H1 (cell line): ENCODE results near the gene LSM10.

ENCODE experiments used
- BCL11A ChIP-seq, 2 experiments: IDR thresholded peaks; one replicate each; pipeline ENCODE4 v1.6.1; 2011; ENCODE audit warnings: low read depth in 2 of 2, low read length in 2 of 2, mild to moderate bottlenecking in 2 of 2
- EP300 ChIP-seq, 2 experiments: IDR thresholded peaks; 1 replicate in 1 of 2; 2 replicates in 1 of 2; pipeline ENCODE4 v1.6.1; 2011 to 2012; ENCODE audit warnings: low read depth in 2 of 2, low read length in 2 of 2, mild to moderate bottlenecking in 2 of 2, borderline replicate concordance in 1 of 2, inconsistent platforms in 1 of 2, moderate library complexity in 1 of 2
- EZH2 ChIP-seq: fragments of 200-600 bp; sonication (generic); IDR thresholded peaks from 2 replicates; pipeline ENCODE4 v1.7.1; 2012; ENCODE audit warnings: low read depth, mild to moderate bottlenecking, moderate library complexity, low read length, inconsistent platforms; ENCODE audit not compliant: severe bottlenecking
- GABPA ChIP-seq: IDR thresholded peaks from 2 replicates; pipeline ENCODE4 v1.6.1; 2011; ENCODE audit warnings: mild to moderate bottlenecking, low read length, moderate library complexity, borderline replicate concordance; ENCODE audit not compliant: insufficient read depth
- POLR2A ChIP-seq, 2 experiments: IDR thresholded peaks; 1 replicate in 1 of 2; 2 replicates in 1 of 2; pipeline ENCODE4 v1.6.1; 2011; ENCODE audit warnings: low read depth in 2 of 2, low read length in 2 of 2, mild to moderate bottlenecking in 2 of 2; ENCODE audit errors: control extremely low read depth in 1 of 2
- TAF1 ChIP-seq: IDR thresholded peaks from 2 replicates; pipeline ENCODE4 v1.6.1; 2011; ENCODE audit warnings: mild to moderate bottlenecking, low read depth, low read length
- TBP ChIP-seq: IDR thresholded peaks from 2 replicates; pipeline ENCODE4 v1.6.1; 2011; ENCODE audit warnings: low read depth, low read length, improper control_type of control experiment
- TCF12 ChIP-seq: IDR thresholded peaks from 2 replicates; pipeline ENCODE4 v1.6.1; 2011; ENCODE audit warnings: low read depth, mild to moderate bottlenecking, low read length
- TF ChIP-seq, protein P1 (sequence below), 3 experiments: IDR thresholded peaks; 1 replicate in 2 of 3; 2 replicates in 1 of 3; pipeline versions ENCODE4 v1.5.1 to v1.6.1; 2011; ENCODE audit warnings: low read length in 3 of 3, mild to moderate bottlenecking in 3 of 3, inconsistent platforms in 2 of 3, low read depth in 1 of 3, moderate library complexity in 1 of 3; ENCODE audit not compliant: insufficient read depth in 1 of 3; ENCODE audit errors: control extremely low read depth in 1 of 3
- TF ChIP-seq, protein P2 (sequence below): IDR thresholded peaks from 2 replicates; pipeline ENCODE4 v1.6.1; 2012; ENCODE audit warnings: inconsistent platforms

DNA sequence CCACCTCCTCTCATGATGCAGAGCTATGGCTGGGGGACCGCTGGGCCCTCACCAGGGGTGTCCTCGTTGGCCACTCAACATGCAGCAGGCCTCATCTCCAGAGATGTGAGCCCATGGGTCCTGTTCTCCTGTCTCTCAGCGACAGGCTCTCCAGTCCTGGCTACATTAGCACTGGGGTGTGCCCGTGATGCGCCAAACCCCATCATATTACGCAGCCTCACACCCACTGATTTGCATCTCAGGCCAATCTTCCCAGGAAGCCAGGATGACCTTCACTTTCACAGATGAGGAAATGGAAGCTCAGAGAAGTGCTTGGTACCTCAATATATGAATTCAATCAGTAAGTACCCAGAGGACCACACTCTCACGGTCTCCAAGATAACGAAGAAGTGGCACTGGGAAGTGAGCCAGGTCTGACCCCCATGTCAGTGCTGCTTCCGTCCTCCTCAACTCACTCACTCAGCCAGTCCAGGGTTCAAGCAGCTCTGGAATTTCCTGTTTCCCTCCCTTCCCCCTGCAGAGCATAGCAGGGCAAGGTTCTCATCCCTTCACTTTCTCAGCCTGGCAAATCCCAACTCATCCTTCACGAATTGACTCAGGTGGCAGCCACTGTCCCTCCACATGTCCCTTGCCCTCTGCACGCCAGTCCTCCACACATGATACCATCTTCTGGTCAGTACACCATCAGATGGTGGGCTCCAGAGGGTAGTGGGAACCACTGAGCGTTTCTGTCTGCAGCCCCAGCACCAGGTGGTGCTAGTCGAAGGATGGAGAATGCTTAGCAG, 45.4 kb downstream of the LSM10 start:
- TF ChIP-seq POLR2A (IDR thresholded peaks at IDR 0.05; ENCODE audit: control extremely low read depth in 1 of 2, low read depth in 2 of 2, low read length in 2 of 2) = no peak
- no peak for TF ChIP-seq TCF12
- TF ChIP-seq, protein P1, sequence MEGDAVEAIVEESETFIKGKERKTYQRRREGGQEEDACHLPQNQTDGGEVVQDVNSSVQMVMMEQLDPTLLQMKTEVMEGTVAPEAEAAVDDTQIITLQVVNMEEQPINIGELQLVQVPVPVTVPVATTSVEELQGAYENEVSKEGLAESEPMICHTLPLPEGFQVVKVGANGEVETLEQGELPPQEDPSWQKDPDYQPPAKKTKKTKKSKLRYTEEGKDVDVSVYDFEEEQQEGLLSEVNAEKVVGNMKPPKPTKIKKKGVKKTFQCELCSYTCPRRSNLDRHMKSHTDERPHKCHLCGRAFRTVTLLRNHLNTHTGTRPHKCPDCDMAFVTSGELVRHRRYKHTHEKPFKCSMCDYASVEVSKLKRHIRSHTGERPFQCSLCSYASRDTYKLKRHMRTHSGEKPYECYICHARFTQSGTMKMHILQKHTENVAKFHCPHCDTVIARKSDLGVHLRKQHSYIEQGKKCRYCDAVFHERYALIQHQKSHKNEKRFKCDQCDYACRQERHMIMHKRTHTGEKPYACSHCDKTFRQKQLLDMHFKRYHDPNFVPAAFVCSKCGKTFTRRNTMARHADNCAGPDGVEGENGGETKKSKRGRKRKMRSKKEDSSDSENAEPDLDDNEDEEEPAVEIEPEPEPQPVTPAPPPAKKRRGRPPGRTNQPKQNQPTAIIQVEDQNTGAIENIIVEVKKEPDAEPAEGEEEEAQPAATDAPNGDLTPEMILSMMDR (IDR thresholded peaks at IDR 0.05; ENCODE audit: control extremely low read depth in 1 of 3, insufficient read depth in 1 of 3, low read depth in 1 of 3, low read length in 3 of 3) = peak; percentile 1 to 20 (median 8); a peak in 2 of 4 replicates
- no peak for TF ChIP-seq GABPA
- TF ChIP-seq, protein P2, sequence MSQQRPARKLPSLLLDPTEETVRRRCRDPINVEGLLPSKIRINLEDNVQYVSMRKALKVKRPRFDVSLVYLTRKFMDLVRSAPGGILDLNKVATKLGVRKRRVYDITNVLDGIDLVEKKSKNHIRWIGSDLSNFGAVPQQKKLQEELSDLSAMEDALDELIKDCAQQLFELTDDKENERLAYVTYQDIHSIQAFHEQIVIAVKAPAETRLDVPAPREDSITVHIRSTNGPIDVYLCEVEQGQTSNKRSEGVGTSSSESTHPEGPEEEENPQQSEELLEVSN = no peak
- no peak for TF ChIP-seq TBP
- no peak for TF ChIP-seq TAF1
- no peak for TF ChIP-seq BCL11A (IDR thresholded peaks at IDR 0.05; ENCODE audit: low read depth in 2 of 2, low read length in 2 of 2)
- TF ChIP-seq EP300 (IDR thresholded peaks at IDR 0.05; ENCODE audit: borderline replicate concordance in 1 of 2, low read depth in 2 of 2, low read length in 2 of 2) = no peak
- no peak for TF ChIP-seq EZH2
